Stomach (tissue), 9 donors: ENCODE measurements around the gene TANC1. TPM values are rescaled to one million over a fixed set of nuclear protein-coding genes. Genes with fewer than 3 reads are reported as not detected.
A peak's percentile ranks its signal among the peaks of the same experiment; 100 is the strongest.

Source experiments
- DNase-seq, 2 donors: peaks; one replicate each; pipeline versions ENCODE4 v3.0.0 to v3.0.0-alpha.2; 2013 to 2019
- H3K27ac ChIP-seq, 5 donors: fragments of 200-600 bp in 4 of 5; sonication (generic) in 4 of 5; one replicate each; pipeline ENCODE4 v1.5.1; 2013 to 2019; ENCODE audit warnings: mild to moderate bottlenecking in 1 of 5, moderate library complexity in 1 of 5
- H3K27me3 ChIP-seq, 3 donors: fragments of 200-600 bp; sonication (generic); one replicate each; pipeline ENCODE4 v1.5.1; 2017 to 2019; ENCODE audit warnings: mixed run types in 1 of 3
- H3K36me3 ChIP-seq, 4 donors: fragments of 200-600 bp; sonication (generic); 1 replicate in 3 of 4; 2 replicates in 1 of 4; pipeline ENCODE4 v1.5.1; 2016 to 2019
- H3K4me1 ChIP-seq, 4 donors: fragments of 200-600 bp; sonication (generic); one replicate each; pipeline ENCODE4 v1.5.1; 2016 to 2019
- H3K4me3 ChIP-seq, 4 donors: fragments of 200-600 bp; sonication (generic) in 3 of 4; one replicate each; pipeline ENCODE4 v1.5.1; 2016 to 2019; ENCODE audit warnings: mild to moderate bottlenecking in 1 of 4
- H3K9me3 ChIP-seq, 4 donors: fragments of 200-600 bp; sonication (generic); one replicate each; pipeline ENCODE4 v1.5.1; 2016 to 2019
- CTCF ChIP-seq, 7 experiments: fragments of 450-650 bp in 4 of 7; fragments of 200-600 bp in 3 of 7; sonication (generic) in 3 of 7; IDR thresholded peaks; one replicate each; pipeline ENCODE4 v1.5.1; 2016 to 2019; ENCODE audit warnings: antibody characterized with exemption in 7 of 7, control low read depth in 2 of 7, mild to moderate bottlenecking in 1 of 7
- EP300 ChIP-seq: sonication (generic); formaldehyde crosslinking; IDR thresholded peaks from one replicate; pipeline ENCODE4 v1.6.1; 2017; ENCODE audit warnings: antibody characterized with exemption
- POLR2A ChIP-seq, 4 donors: fragments of 450-650 bp; IDR thresholded peaks; one replicate each; pipeline ENCODE4 v1.6.1; 2016; ENCODE audit warnings: antibody characterized with exemption in 4 of 4, control low read depth in 2 of 4, mild to moderate bottlenecking in 1 of 4, moderate library complexity in 1 of 4
- POLR2AphosphoS5 ChIP-seq, 3 donors: sonication (generic); formaldehyde crosslinking; IDR thresholded peaks; one replicate each; pipeline ENCODE4 v1.6.1; 2016; ENCODE audit warnings: antibody characterized with exemption in 3 of 3
- WGBS, 5 donors: extraction: QIAGEN DNeasy Blood & Tissue Kit in 3 of 5; methylation state at CpG; one replicate each; pipeline versions ENCODE4 v1.1.5 to v1.1.7; 2013 to 2018; 5-methylcytosine and 5-hydroxymethylcytosine counted together
- intact Hi-C: fragments of 100-400 bp; cut with DNase I; formaldehyde crosslinking; loops from one replicate; pipeline ENCODE4 v1.15.1; 2023; ENCODE audit warnings: low total_unique reads
- polyA plus RNA-seq, 3 donors: library from polyadenylated mRNA; stranded (reverse); fragments of 200-250 nt; gene quantifications; one replicate each; pipeline ENCODE4 v1.2.3, GENCODE V29; 2013
- total RNA-seq, 5 donors: library from RNA; depleted of rRNA; stranded (reverse); fragments of >200 nt; gene quantifications; one replicate each; pipeline versions ENCODE4 v1.1.0 to v1.2.3, GENCODE V29; 2014 to 2016
- donor health status: healthy with polysubstance abuse.
- donor health status: Bipolar disorder and iron deficiency.
- donor health status: healthy.

The TANC1 gene
- total and polyA plus RNA-seq, 8 donors = 4.9 to 59.7 (median 37.7) TPM

GRCh38 chr2:158984604-158985135 lies 16.2 kb downstream of the TANC1 start:
- DNase-seq = peak in 1 of 2 donors; percentile 29
- Histone ChIP-seq H3K4me1 (peaks cover 7 to 59% (median 29%) of the 10 kb centered on the region in 4 donors), H3K36me3 (no peaks in the 10 kb centered on the region), H3K27me3 (no peaks in the 10 kb centered on the region), H3K9me3 (no peaks in the 10 kb centered on the region), H3K27ac (no peak overlapping the region), H3K4me3 (no peak overlapping the region)
- TF ChIP-seq EP300 (no peak), POLR2A (IDR thresholded peaks at IDR 0.05) (no peak), CTCF (IDR thresholded peaks at IDR 0.05) (no peak), POLR2AphosphoS5 (IDR thresholded peaks at IDR 0.05) (no peak)
- WGBS, 5 donors = 39 to 51% (median 42%) methylated on average over 5 of the region's 5 CpGs
- intact Hi-C loops = no loop called here

- Histone ChIP-seq H3K9me3 (no peaks in the 10 kb centered on the region), H3K4me1 (peaks cover 4 to 60% (median 27%) of the 10 kb centered on the region in 4 donors), H3K36me3 (no peaks in the 10 kb centered on the region), H3K4me3 (no peak overlapping the region), H3K27ac (no peak overlapping the region), H3K27me3 (no peaks in the 10 kb centered on the region)
- TF ChIP-seq POLR2AphosphoS5 (IDR thresholded peaks at IDR 0.05) (no peak), EP300 (no peak), POLR2A (IDR thresholded peaks at IDR 0.05) (no peak), CTCF (IDR thresholded peaks at IDR 0.05) (no peak)
- intact Hi-C loops = no loop called here
- WGBS, 5 donors = 67 to 72% (median 68%) methylated on average over 5 of the region's 5 CpGs
- DNase-seq = no peak
These were observed 20.1 kb downstream of the TANC1 start for GRCh38 chr2:158988501-158988900.

- Histone ChIP-seq H3K4me3 (no peak overlapping the region), H3K27me3 (no peaks in the 10 kb centered on the region), H3K36me3 (no peaks in the 10 kb centered on the region), H3K4me1 (peaks cover 4 to 59% (median 26%) of the 10 kb centered on the region in 4 donors), H3K9me3 (no peaks in the 10 kb centered on the region), H3K27ac (no peak overlapping the region)
- no peak for DNase-seq
- WGBS, 5 donors = 62 to 91% (median 87%) methylated on average over 4 to 5 of the region's 5 CpGs
- intact Hi-C loops = no loop called here
- TF ChIP-seq POLR2AphosphoS5 (IDR thresholded peaks at IDR 0.05) (no peak), CTCF (IDR thresholded peaks at IDR 0.05) (no peak), EP300 (no peak), POLR2A (IDR thresholded peaks at IDR 0.05) (no peak)
These were observed 20.7 kb downstream of the TANC1 start for GRCh38 chr2:158989165-158989564.

GRCh38 chr2:158990397-158991214 lies 22.2 kb downstream of the TANC1 start:
- Histone ChIP-seq H3K9me3 (no peaks in the 10 kb centered on the region), H3K27me3 (no peaks in the 10 kb centered on the region), H3K36me3 (no peaks in the 10 kb centered on the region), H3K4me3 (no peak overlapping the region), H3K27ac (no peak overlapping the region), H3K4me1 (peaks cover 6 to 59% (median 29%) of the 10 kb centered on the region in 4 donors)
- DNase-seq = no peak
- TF ChIP-seq POLR2AphosphoS5 (IDR thresholded peaks at IDR 0.05) (no peak), POLR2A (IDR thresholded peaks at IDR 0.05) (no peak), EP300 (no peak), CTCF (IDR thresholded peaks at IDR 0.05) (no peak)
- 91 to 96% (median 95%) methylated on average over 6 of the region's 6 CpGs for WGBS, 5 donors
- intact Hi-C loops = no loop called here
